Measurements from ENCODE around the gene PSMD6. TPM values are rescaled to one million over a fixed set of nuclear protein-coding genes. Genes with fewer than 3 reads are reported as not detected.

Gene PSMD6
- total and polyA plus RNA-seq, 4 experiments from 2014 or later = 65.7 to 152 (median 97.3) TPM

Other genes with a start within 250 kb of the PSMD6 start
- gene C3orf49, start 204.2 kb downstream of the PSMD6 start, total RNA-seq = not detected
- not detected for gene C3orf49, start 204.2 kb downstream of the PSMD6 start, polyA plus RNA-seq
- 10 to 100 TPM; 40.2 TPM for gene THOC7, start 159.7 kb downstream of the PSMD6 start, total RNA-seq
- gene THOC7, start 159.7 kb downstream of the PSMD6 start, polyA plus RNA-seq = 100 to 1,000 TPM in 1 of 2 donors, 10 to 100 TPM in 1; 85.5 to 142 TPM
- gene ATXN7, start 159.6 kb downstream of the PSMD6 start, total RNA-seq = 100 to 1,000 TPM; 153 to 160 TPM
- 10 to 100 TPM; 13.4 to 25.1 TPM for gene ATXN7, start 159.6 kb downstream of the PSMD6 start, polyA plus RNA-seq
- gene SCAANT1, start 111.1 kb downstream of the PSMD6 start, total RNA-seq = not detected
- gene SCAANT1, start 111.1 kb downstream of the PSMD6 start, polyA plus RNA-seq = not detected
- gene PRICKLE2, start 202.0 kb upstream of the PSMD6 start, total RNA-seq = not detected
- gene PRICKLE2, start 202.0 kb upstream of the PSMD6 start, polyA plus RNA-seq = not detected